Measurements from ENCODE around the gene SLC22A12. TPM values are rescaled to one million over a fixed set of nuclear protein-coding genes. Genes with fewer than 3 reads are reported as not detected.

The SLC22A12 gene
- total RNA-seq, 1 experiment from 2014 or later = not detected

DNA sequence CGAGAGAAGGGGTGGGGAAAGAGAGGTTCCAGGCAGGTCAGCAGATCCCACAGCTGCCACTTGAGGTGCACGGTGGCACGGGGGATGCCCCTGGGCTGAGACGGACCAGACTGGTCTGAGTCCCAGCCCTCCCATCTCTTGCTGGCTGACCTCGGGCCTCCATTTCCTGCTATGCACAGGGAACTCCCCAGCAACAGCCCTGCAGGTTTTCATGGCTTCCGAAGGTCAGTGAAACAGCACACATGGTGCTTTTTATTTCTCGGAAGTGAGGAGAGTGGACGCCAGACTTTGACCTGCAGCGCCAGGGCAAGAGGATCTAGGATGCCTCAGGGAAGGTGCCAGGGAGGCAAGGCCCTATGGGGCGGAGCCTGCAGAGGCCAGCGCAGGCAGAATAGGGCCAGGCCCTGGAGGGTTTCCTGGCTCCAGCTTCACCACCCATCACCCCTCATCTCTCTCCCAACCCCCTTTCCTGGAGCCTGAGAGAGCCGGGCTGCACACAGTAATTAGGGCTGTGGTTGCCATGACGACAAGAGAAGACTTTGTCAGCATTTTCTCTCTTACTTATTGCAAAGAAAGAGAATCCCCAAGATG is 29.5 kb downstream of the SLC22A12 start:
- no peak for DNase-seq (ENCODE audit: extremely low read depth, low read depth)

GRCh38 chr11:64621283-64622019 is 30.4 kb downstream of the SLC22A12 start:
- no peak for DNase-seq (ENCODE audit: extremely low read depth, low read depth)

- no peak for DNase-seq (ENCODE audit: extremely low read depth, low read depth)
These were observed 31.7 kb downstream of the SLC22A12 start for GRCh38 chr11:64622681-64623080.

GRCh38 chr11:64624883-64625481 is 34.0 kb downstream of the SLC22A12 start:
- no peak for DNase-seq (ENCODE audit: extremely low read depth, low read depth)

GRCh38 chr11:64626637-64627036 is 35.6 kb downstream of the SLC22A12 start:
- DNase-seq (ENCODE audit: extremely low read depth, low read depth) = no peak

GRCh38 chr11:64627371-64627770 is 36.4 kb downstream of the SLC22A12 start:
- no peak for DNase-seq (ENCODE audit: extremely low read depth, low read depth)

- DNase-seq (ENCODE audit: extremely low read depth, low read depth) = no peak
These were observed 37.6 kb downstream of the SLC22A12 start for GRCh38 chr11:64628596-64628995.

DNA sequence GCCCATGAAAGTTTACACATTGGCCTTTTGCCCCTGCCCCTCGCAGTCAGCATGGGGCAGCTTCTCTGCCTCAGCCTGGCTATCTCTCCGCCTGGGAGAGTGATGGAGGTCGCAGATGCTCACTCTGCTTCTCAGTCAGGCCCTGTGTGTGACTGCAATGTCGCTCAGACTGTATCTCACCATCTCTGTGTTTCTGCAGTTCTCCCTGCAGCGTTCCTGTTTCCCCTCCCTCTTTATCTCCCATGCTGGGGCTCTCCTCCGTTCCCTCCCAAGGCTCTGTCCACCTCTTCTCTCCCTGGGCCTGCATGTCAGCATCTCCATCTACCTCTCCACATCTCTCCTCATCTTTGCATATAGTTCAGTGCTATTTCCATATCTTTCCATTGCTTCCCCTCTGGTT is 38.1 kb downstream of the SLC22A12 start:
- no peak for DNase-seq (ENCODE audit: extremely low read depth, low read depth)

- DNase-seq (ENCODE audit: extremely low read depth, low read depth) = no peak
These were observed 39.0 kb downstream of the SLC22A12 start for GRCh38 chr11:64629796-64630562.

- DNase-seq (ENCODE audit: extremely low read depth, low read depth) = no peak
These were observed 40.7 kb downstream of the SLC22A12 start for GRCh38 chr11:64631675-64632074.

DNA sequence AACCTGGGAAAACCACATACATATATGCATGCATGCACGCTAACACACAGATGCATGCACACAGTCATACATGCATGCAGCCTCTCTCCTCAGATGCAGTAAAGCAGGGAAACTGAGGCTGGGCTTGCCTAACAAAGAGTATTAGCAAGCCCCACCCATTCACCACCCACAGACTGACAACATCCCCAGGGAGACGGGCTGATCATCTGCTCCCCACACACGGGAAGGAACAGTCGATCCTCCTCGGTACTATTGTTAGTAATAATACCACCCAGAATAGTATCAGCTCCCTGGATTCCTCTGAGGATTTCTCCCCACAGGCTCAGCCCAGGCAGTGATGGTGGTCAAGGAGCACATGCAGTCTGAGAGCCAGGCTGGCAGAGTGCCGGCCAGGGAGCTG is 41.2 kb downstream of the SLC22A12 start:
- DNase-seq (ENCODE audit: extremely low read depth, low read depth) = no peak

DNA sequence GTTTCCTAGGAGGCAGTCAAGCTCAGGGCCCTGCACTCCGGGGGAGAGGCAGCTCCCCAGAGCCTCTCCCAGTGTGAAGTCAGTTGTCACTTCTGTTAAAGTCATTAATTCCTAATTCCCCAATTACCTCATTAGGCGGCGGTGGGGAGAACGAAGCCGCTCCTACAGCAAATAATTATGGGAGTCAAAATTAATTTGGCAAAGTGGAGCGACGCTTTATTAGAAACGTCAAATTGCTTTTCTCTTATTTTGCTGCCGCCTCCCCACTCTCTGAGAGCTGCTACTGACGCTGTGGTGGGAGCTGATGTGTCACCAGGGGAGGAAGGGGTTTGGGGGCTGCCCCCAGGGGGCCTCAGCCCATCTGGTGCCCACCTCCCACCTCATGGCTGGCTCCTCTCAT is 41.6 kb downstream of the SLC22A12 start:
- no peak for DNase-seq (ENCODE audit: extremely low read depth, low read depth)

DNA sequence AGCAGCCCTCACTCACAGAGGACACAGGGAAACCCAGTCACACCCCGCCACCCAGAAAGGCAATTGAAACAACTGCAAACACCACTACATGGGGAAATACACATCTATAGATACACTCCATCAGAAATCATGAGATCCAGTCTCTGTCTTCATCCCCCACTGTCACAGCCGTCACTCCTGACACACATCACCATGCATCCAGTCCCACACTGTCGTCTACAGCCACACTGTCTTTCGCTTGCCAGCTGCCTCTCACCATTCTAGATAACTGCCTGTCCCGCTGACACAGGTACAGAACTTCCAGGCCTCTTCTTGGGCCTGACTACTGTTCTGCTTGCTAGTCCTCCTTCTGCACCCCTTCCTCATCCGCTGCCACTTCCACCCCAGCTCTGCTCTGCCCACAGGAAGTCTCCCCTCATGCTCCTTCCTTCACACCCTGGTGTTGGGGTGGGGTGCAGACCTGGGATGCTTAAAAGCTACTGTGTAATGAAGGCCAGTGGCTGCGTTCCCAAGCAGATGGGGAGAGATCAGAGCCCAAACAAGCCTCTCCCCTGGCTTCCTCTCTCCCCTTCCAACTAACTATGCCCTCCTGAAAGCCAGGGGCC is 42.6 kb downstream of the SLC22A12 start:
- DNase-seq (ENCODE audit: extremely low read depth, low read depth) = no peak

GRCh38 chr11:64637334-64638017 is 46.5 kb downstream of the SLC22A12 start:
- no peak for DNase-seq (ENCODE audit: extremely low read depth, low read depth)

DNA sequence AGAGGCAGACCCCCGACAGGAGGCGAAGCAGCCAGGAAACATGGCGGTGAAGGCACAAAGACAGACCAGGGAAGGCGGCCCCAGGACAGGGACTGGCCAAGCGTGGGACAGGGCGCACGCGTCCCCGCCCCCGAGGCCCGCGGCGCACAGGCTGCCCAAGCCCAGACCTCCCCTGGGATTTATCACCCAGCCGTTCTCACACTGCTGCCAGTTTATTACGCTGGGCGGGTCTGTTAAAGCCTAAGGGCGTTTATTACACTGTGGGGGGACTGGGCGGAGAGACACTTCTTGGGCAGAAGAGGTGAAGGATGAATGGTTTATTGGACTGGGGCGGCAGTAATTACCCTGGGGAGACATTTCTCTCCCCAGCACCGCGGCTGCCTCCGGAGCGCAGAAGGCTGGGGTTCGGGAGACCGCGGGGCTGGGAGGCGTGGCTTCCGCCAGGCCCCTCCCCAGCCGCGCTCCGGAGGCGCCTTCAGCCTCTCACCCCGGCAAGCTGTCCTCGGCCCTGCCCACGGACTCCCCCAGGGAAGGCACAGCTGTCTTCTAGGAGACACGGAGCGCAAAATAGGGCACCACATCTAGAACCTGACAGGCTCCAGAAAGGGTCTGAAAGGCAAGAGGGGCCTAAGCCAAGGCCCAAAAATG is 47.1 kb downstream of the SLC22A12 start:
- DNase-seq (ENCODE audit: extremely low read depth, low read depth) = no peak

GRCh38 chr11:64638829-64639228 is 47.8 kb downstream of the SLC22A12 start:
- no peak for DNase-seq (ENCODE audit: extremely low read depth, low read depth)

DNA sequence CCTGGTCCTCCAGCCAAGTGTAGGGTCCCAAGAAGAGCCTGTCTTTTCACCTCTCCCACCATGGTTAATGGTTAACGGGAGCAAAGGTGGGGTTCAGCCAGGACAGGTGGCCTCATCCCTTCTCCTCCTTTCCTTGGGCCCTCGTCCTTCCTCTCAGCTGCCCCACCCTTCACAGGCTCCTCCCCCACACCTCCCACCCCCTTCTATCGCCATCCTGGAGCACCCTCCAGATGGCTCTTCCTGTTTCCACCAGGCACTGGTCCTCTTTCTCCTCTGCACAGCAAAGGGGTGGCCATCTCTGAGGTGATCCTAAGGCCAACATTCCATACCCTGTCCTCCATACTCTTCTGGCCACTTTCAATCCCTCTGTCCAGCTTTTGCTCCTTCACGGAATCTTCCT is 48.9 kb downstream of the SLC22A12 start:
- no peak for DNase-seq (ENCODE audit: extremely low read depth, low read depth)

DNA sequence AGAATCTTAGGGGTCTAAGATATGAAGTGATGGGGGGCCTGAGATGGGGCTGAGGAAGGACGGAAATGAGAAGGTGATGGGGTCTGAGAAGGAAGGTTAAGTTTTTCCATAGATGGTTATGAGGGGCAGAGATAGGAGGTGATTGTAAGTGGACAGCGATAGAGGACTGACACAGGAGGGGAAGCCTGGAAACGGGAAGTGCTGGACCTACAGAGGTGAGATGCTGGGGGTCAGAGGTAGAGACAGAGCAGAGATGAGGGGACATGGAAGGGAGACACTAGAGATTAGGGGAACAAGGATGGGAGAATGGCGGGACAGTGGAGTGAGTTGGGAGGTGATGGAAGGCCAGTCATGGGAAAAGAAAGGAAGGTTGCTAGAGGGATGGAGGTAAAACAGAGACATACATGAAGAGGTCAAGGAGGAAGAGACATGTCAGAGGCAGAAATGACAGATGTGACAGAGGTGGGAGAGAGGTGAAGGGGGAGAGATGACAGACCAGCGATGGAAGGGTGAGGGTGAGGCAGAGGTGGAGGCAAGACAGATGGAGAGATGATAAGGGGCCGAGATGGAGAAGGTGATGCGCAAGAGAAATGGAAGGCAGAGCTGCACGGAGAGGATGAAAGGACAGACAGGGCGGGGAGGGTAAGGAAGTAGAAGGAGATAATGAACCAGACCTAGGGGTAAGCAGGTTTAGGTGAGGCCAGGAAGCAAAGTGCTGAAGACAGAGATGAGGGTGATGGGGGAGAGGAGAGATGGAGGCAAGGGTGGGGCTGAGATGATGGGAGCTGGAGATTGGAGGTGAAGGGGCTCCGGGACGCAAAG is 50.8 kb downstream of the SLC22A12 start:
- DNase-seq (ENCODE audit: extremely low read depth, low read depth) = no peak

DNA sequence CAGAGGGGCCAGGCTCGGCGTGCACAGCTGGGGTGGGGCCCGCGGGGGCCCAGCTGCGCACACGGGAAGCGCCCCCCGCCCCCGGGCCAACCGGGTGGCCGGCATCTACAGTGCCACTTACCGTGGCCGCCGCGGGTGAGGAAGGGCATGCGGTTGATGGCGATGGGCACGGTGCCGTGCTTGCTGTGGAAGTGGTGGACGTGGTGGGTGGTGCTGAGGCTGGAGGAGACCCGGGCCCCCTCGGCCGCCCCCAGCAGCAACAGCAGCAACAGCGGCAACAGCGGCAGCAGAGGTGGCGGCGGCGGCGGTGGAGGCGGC is 51.4 kb downstream of the SLC22A12 start:
- DNase-seq (ENCODE audit: extremely low read depth, low read depth) = no peak
